Liver (tissue), 2 donors: ENCODE data around the gene SMPD3.

Experiments used
- JUND ChIP-seq, 2 donors: IDR thresholded peaks; 2 replicates each; pipeline ENCODE4 v1.6.1; 2016; ENCODE audit warnings: antibody characterized with exemption in 2 of 2
- NR2F2 ChIP-seq: IDR thresholded peaks from 2 replicates; pipeline ENCODE4 v1.6.1; 2016; ENCODE audit warnings: antibody characterized with exemption
- donor health status: healthy.

GRCh38 chr16:68310437-68310773 is 137.9 kb downstream of the SMPD3 start:
- TF ChIP-seq JUND (IDR thresholded peaks at IDR 0.05) (no peak), NR2F2 (no peak)
